NK-92 (cell line): ENCODE results near the gene MS4A18.

Source experiments
- DNase-seq: peaks from one replicate; lab custom pipeline; 2025; ENCODE audit not compliant: unreplicated experiment; lab: John Stamatoyannopoulos, UW

Gene MS4A18

DNA sequence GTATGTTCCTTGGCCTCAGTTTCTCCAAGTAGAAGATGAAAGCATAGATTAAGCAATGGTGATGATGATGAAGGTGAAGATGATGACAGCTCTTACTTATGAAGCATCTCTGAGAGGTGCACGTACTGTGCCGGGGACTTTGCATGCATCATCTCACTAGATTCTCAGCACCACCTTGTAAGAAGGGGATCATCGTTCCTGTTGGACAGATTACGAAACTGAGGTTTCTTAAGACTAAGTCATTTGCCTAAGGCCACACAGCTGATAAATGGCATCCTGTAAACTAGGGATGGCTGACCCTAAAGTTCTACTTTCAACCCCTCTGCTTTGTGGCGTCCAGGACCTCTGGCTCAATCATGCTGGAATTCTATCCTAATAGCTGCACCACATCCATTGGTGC, 40.8 kb downstream of the MS4A18 start:
- no peak for DNase-seq

DNA sequence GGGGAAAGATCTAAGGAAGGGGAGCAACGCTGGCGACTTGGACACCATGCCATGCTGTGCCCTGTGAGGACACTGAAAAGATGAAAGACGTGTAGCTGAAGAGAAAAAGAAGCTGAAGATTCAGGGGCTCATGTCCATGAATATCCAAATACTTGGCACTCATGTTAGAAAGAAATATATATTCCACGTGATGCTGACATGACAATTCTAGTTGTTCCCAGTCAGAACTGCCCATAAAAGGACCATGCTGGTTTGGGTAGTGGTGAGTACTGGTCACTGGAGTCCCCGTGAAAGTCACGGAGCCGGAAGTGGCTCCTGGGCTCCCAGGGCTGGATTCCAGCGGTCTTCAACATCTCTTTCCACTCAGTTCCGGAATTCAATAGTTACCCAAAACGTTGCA, 42.0 kb downstream of the MS4A18 start:
- DNase-seq, result no peak

DNA sequence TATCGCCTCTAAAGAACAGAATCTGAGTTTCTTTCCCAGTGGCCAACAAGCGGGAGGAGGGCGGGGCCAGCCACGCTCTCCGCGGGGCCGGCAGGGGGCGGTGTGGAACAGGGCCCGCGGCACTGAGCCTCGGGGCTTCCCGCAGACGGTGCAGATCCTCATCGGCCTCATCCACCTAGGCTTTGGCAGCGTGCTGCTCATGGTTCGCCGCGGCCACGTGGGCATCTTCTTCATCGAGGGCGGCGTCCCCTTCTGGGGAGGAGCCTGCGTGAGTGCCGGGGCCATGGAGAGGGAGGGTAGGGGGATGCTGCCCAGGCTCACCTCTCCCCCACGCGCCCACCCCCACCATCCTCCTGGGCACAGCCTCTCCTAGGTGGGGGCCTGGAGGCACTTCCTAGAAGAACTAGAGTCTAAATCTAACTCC, 42.9 kb downstream of the MS4A18 start:
- DNase-seq, result no peak

DNA sequence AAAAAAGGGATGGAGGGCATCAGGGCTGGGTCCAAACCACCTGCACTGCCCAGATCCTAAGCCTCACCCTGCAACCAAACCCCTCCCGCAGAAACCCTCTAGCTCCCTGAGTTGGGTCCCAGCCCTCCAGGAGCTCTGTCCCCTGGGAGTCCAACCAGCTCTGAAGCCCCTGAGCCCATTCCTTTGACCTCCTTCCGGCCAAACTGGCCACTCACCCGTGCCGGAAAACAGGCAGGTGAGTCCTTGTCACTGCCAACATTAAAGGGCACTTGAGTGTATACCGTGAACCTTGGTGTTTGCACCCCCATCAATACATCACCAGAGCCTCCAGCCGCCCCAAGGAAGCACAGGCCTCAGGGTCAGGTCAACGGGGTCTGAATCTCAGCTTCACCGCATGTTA, 43.7 kb downstream of the MS4A18 start:
- no peak for DNase-seq

DNA sequence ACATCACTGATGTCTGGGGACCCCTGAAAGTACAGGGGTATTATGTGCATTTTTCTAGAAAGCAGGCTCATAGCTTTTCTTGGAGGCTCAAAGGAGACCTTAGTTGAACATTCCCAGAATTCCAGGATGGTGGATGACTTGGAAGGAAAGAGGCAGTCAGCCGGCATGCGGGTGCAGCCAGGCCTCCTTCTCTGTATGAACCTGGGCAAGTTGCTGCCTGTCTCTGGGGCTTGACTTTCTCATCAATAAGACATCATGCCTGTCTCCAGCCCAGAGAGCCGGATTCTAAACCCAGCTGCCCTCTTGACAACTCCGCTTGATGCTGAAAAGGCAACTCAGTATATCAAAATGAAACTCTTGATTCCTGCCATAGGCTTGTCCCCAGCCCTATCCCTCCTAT, 44.8 kb downstream of the MS4A18 start:
- DNase-seq, result no peak

DNA sequence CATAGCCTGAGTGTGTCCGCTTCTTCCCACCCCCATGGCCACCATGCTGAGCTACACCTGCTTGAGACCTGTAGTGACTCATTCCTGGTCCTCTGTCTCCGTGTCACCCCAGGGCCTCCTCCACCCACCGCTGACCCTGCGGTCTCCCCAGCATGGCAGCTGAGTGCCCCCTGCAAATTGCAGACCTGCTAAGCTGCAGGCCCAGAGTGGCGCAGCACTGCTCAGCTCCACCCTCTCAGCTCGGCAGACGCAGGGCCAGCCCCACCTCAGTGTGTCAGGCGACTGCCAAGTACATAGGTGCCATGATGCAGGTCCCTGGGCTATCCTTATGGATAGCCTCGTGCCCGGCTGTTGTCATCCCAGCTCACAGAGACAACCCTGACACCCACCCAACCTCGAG, 45.3 kb downstream of the MS4A18 start:
- no peak for DNase-seq

DNA sequence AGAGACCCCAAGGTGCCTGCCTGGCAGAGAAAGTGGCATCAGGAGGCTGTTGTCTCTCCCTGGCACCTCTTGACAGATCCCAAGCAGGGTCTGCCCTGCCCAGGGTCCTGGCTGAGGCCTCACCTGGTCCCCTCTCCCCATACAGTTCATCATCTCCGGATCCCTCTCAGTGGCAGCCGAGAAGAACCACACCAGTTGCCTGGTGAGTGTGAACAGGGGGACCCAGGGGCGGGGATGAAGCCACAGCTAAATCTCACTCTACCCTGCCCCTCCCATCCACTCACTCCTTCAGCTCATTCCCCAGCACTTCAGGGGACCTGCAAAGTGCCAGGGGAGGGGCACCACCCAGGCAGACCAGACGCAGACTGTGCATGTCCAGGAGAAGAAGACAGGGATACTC, 46.6 kb downstream of the MS4A18 start:
- no peak for DNase-seq

DNA sequence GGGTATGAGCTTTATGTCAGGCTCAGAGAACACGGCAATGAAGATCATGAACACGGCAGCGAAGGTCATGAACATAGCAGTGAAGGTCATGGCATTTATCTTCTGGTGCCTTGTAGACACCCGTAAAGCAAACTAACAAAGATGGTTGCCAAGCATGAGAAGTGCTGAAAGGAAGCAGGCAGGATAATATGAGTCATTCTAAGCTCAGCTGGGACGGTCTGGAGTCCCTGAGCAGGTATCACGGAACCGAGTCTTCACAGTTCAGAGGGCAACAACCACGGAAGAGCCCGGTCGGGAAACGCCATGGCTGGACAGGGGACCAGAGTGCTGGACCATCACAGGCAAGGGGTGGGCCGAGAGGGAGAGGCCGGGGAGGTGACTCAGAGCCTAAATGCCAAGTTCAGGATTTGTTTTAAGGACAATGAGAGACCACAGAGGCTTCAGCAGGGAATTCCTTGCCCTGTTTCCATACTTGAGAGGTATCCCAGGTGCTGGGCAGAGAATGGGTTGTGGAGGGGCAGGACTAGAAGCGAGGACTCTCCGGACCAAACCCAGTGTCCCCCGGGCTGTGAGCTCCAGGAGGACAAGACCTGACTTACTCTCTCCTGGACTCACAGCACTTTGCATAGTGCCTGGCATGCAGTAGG, 47.5 kb downstream of the MS4A18 start:
- no peak for DNase-seq

DNA sequence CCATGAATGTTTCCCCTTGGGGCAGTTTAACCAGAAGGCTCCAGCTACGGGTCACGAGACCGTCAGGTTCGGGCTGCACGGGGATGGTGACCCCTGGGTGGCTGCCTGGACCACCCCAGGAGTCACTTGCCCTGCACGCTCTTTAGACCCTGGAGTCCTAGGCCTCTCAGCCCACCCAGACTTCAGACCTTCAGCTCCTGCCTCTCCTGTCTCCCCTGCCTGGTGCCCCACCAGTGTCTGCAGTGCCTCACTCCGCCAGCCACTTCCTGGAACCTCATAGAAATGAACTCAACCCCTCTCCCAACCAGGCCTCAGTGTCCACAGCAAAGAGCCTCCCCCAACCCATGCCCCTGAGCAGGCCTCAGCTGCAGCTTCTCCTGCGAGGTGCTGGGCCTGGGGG, 48.1 kb downstream of the MS4A18 start:
- DNase-seq, result no peak

DNA sequence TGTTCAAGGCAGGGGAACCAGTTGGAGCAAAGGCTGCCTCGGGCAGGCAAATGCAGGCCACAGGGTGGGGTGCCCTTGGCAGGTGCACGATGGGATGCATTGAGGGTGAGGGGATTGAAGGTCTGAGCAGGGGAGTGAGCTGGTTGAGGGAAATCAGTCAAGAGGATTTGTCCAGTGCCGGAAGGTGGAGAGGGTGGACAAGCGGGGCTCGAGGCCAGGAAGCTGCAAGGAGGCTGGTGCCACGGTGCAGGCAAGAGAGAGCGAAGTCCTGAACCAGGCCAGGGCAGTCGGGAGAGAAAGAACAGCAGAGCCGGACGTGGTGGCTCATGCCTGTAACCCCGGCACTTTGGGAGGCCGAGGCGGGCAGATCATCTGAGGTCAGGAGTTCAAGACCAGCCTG, 50.2 kb downstream of the MS4A18 start:
- no peak for DNase-seq

DNA sequence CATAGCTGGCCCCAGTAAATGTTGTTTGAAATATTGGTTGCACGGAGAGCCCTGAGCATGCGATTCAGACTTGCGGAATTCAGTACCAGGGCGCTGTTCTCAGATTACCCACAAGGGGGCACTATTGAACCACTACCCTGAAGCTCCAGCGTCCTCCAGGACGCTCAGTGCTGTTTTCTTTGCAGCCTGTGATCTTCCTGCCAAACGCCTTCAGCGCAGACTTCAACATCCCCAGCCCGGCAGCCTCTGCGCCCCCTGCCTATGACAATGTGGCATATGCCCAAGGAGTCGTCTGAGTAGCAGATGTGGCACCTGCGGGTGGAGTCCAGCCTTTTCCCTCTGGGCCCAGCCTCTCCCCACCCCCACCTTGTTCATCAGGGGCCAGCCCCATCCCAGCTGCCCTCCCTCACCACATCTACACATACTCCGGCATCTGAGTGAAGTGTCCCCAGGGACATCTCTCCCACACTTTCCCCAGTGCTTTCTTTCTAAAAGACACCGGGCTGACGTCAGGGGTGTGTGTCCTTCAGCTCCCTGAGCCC, 51.0 kb downstream of the MS4A18 start:
- no peak for DNase-seq

DNA sequence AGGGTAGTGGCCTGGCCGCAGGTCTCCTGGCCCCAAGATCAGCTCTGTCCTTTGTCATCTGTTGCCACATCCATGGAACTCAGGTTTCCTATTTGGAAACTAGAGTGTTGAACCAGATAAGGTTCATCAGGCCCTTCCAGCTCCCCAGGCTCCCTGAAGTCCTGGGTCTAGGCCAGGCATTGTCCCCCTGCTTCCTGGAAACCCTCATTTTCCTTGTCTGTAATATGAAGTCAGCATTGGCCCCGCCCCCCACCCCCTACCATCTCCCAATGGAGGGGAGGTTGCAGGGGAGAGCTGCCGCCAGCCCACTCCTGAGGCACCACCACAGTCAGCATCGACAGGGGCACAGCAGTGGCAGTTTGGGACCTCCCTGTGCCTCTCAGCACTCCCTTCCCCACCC, 51.6 kb downstream of the MS4A18 start:
- DNase-seq, result no peak

DNA sequence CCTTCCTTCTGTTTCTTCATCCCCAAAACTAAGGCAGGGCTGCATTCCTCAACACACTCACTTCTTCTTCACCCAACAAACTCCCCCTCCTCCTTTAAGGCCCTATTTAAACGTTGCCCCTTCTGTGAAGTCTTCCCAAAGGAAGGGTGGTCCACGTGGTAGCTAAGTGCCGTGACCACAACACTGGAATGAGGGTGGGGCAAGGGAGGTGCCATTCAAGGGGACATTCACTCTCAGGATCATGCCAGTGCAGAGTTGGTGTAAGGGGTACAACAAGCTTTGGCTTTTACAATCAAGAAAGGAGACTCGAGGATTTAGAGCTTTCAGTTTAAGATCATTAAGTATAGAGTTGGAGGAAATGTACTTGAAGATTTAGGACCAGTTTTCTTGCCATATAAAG, 52.6 kb downstream of the MS4A18 start:
- no peak for DNase-seq

DNA sequence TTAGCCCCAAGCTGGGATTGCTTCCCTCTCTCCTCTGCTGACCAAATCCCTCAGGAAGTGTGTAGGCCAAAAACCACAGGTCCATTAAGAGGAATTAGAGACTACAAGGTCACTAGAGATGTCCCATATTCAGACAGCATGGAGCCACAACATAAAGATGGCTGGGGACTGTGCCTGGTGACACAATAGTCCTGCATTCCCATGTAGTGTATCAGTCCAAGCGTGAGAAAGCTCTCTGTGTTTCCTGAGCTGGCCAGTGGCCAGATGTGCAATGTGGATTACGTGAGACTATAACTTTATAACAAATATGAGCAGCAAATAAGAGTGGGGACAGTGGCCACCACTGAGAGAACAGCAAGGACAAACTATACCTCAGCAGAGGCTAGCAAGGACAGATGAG, 53.1 kb downstream of the MS4A18 start:
- DNase-seq, result no peak

DNA sequence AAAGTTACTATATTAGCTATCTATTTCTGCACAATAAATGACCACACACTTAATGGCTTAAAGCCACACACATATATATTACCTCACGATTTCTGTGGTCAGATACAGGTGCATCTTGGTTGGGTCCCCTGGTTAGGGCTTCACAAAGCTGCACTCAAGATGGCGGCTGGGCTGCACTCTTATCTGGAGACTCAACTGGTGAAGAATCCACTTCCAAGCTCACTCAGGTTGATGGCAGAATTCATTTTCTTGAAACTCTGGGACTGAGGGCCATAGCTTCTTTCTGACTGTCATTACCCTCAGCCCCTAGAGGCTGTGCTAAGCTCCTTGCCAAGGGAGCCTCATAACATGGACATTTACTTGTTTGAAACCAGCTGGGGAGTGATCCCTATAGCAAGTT, 55.5 kb downstream of the MS4A18 start:
- no peak for DNase-seq

DNA sequence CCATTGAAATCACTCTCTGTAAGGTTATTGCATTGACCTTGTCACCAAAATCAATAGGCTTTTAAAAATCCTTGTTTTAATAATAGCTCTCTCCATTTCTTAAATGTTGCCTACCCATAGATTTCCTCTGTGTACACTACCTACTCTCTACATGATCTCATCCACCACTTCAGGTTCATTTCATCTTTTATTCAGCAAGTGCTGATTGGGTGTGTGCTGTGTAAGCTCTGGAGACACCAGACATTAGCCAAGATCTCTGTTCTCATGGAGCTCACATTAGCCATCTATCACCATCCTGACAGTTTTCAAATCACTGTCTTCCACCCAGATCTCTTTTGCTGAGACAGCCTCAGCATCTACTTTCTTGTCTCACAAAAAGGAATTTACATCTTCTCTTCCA, 56.3 kb downstream of the MS4A18 start:
- no peak for DNase-seq

DNA sequence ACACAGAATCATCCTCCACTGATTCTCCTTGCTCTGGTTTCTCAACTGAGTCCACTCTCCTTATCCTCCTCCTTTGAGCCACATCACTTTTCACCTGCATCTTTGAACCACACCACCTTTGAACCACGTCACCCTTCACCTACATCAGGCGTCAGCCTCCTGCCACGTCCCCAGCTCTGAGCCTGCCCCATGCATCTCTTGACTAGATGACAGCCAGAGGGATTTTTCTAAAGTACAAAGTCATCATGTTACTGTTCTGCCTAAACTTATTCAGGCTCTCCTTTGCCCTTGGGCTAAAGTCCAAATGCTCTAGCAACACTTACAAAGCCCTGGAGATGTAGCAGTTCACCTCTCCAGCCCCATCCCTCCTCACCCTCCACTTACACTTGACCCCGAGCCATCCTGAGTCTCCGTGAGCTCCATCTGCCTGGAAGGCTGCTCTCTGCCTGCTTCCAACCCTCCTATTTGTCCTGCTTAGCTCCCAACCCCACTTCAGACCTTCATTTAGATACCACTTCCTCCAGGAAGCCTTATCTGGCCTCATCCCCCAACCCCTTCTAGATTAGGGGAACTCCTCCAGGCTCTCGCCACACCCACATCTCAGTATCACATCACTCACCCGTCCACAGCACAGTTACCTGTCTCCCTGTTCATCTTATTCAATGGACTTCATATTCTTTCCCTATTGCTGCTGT, 56.9 kb downstream of the MS4A18 start:
- DNase-seq, result no peak

DNA sequence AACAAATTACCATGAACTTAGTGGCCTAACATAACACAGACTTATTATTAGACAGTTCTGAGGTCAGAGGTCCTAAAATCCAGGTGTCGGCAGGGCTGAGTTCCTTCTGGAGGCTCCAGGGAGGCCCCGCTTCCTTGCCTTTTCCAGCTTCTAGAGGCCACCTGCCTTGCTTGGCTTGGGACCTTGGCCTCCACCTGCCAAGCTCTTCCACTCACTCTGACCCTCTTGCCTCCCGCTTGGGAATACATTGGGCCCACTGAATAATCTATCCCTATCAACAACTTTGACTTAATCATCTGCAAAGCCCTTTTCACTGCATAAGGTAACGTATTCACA, 57.4 kb downstream of the MS4A18 start:
- no peak for DNase-seq

DNA sequence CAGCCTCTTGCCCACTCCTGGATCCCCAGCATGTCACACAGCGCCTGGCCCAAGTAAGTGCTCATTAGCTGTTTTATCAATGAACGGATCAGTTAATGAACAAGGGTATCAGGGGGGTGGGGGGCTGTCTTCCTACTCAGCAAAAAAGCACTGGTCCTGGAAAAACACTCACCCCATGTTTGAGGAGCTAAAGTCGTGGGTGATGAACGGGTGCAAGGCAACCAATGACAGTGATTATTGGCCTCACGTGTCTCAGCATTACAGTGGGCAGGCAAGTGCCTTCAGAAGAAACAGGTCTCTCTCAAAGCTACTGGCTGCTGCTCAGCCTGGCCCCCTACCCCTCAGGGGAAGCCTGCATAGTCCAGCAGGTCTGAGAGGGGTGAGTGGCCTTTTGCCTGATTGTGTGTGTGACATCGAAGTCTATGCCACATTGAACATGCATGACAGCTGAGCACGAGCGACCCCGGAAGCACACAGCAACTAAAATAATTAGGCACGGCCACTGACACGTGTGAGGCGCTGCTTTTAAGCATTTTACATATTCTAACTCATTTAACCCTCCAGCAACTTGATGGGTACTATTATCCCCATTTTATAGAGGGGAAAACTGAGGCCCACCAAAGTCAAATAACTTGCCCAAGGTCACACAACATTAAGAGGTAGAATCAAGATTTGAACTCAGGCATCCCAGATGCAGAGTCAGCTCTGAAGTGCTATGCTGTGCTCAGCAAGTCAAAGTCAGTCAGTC, 58.0 kb downstream of the MS4A18 start:
- DNase-seq, result no peak

DNA sequence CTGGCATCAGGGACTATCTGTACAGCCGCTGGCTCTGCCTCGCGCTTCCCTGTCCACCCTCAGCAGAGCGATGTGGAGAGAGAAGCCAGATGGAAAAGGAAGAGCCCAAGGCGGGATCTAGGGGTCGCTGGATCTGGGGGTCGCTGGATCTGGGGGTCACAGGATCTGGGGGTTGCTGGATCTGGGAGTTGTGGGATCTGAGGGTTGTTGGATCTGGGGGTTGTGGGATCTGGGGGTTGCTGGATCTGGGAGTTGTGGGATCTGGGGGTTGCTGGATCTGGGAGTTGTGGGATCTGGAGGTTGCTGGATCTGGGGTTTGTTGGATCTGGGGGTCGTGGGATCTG, 58.6 kb downstream of the MS4A18 start:
- no peak for DNase-seq

DNA sequence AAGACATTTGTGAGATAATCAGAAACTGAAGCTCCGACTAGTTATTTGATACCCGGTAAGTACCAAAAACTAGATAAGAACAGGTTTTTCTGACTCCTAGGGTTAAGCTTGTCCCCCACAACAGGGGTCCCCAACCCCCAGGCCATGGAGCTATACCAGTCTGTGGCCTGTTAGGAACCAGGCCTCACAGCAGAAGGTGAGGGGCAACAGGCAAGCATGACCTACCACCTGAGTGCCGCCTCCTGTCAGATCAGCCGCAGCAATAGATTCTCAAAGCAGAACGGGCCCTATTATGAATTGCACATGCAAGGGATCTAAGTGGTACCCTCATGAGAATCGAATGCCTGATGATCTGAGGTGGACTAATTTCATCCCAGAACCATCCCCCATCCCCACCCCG, 59.4 kb downstream of the MS4A18 start:
- DNase-seq, result no peak

DNA sequence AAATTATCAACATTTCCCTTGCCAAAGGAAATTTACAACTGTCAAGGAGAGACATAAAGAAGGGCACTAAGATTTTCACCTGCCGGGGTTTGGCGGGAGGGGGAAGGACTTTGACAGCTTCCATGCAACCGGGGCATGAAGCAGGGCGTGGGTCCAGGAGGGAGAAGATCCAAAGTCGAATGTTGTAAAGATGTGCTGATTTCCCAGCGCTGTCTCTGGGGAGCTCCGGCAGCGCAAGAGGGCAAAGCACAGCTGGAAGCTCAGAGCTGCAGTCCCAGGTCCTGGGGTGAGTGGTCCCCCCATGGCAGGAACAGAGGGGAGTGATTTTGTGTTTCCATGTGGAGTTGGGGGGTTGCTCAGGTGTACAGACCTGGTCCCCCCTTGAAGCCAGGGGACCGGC, 60.6 kb downstream of the MS4A18 start, which contains the start of gene MS4A10:
Gene MS4A10 (plus strand): TSS at position 198 of the 400 bp plus-strand sequence. CDS start 5,003 bp downstream, outside the sequence.
- no peak for DNase-seq
